Body of pancreas (tissue), 4 donors: ENCODE data around the gene ZNF628.

Experiments used
- POLR2A ChIP-seq, 3 donors: fragments of 450-650 bp; IDR thresholded peaks; one replicate each; pipeline ENCODE4 v1.6.1; 2016; ENCODE audit warnings: antibody characterized with exemption in 3 of 3, mild to moderate bottlenecking in 2 of 3
- TF ChIP-seq, protein P1 (sequence below), 7 experiments: fragments of 450-650 bp in 4 of 7; fragments of 200-600 bp in 3 of 7; sonication (generic) in 3 of 7; IDR thresholded peaks; one replicate each; pipeline ENCODE4 v1.5.1; 2016 to 2019; ENCODE audit warnings: antibody characterized with exemption in 7 of 7

DNA sequence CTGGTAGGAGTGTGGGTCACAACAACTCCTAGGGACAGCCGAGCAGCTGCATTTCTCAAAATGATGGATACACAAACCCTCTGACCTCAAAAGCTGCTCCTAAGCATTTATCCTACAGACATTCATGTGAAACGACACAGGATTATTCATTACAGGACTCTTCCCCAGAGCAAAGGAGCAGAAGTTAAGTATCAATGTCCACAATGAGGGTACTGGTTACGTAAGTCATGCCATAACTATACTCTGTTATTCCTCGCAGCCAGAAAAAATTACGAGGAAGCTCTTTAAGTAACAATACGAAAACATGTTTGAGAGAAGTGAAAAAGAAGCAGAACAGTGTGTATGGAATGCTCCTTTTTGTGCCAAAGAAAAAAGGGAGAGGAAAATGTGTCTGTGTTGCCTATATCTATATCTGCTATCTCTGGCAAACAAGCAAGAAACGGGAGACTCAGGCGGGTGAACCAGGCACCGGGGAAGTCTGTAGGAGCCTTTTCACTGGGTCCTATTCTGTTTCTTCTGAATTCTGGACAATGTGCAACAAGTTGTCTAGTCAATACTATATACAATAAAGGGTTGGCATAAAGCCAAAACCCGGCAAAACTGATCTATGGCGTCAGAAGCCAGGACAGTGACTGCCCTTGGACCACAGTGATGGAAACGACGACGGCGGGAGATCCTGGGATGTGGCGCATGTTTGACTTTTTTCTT, 16.3 kb upstream of the ZNF628 start:
- TF ChIP-seq, protein P1, sequence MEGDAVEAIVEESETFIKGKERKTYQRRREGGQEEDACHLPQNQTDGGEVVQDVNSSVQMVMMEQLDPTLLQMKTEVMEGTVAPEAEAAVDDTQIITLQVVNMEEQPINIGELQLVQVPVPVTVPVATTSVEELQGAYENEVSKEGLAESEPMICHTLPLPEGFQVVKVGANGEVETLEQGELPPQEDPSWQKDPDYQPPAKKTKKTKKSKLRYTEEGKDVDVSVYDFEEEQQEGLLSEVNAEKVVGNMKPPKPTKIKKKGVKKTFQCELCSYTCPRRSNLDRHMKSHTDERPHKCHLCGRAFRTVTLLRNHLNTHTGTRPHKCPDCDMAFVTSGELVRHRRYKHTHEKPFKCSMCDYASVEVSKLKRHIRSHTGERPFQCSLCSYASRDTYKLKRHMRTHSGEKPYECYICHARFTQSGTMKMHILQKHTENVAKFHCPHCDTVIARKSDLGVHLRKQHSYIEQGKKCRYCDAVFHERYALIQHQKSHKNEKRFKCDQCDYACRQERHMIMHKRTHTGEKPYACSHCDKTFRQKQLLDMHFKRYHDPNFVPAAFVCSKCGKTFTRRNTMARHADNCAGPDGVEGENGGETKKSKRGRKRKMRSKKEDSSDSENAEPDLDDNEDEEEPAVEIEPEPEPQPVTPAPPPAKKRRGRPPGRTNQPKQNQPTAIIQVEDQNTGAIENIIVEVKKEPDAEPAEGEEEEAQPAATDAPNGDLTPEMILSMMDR (IDR thresholded peaks at IDR 0.05): no peak
- TF ChIP-seq POLR2A (IDR thresholded peaks at IDR 0.05): no peak
